Left ventricle myocardium inferior (tissue), 1 donor: ENCODE results near the gene L3MBTL4. TPM values are rescaled to one million over a fixed set of nuclear protein-coding genes. Genes with fewer than 3 reads are reported as not detected.

ENCODE experiments used
- DNase-seq: peaks from one replicate; pipeline ENCODE4 v3.0.0-alpha.2; 2020
- H3K27ac ChIP-seq: fragments of 200-600 bp; replicated peaks from 2 replicates; pipeline ENCODE4 v1.8.0; 2021
- H3K27me3 ChIP-seq: fragments of 200-600 bp; 2 replicates; pipeline ENCODE4 v1.8.0; 2021; ENCODE audit warnings: low read depth
- H3K36me3 ChIP-seq: fragments of 200-600 bp; 2 replicates; pipeline ENCODE4 v1.8.0; 2021
- H3K4me1 ChIP-seq: fragments of 200-600 bp; 2 replicates; pipeline ENCODE4 v1.8.0; 2021
- H3K4me3 ChIP-seq: fragments of 200-600 bp; 2 replicates; pipeline ENCODE4 v1.8.0; 2021; ENCODE audit warnings: mild to moderate bottlenecking, moderate library complexity
- H3K9me3 ChIP-seq: fragments of 200-600 bp; replicated peaks from 2 replicates; pipeline ENCODE4 v1.8.0; 2021
- CTCF ChIP-seq: fragments of 200-600 bp; IDR thresholded peaks from 2 replicates; pipeline ENCODE4 v1.8.0; 2021; ENCODE audit warnings: antibody characterized with exemption, mild to moderate bottlenecking, borderline replicate concordance
- intact Hi-C: fragments of 100-400 bp; cut with micrococcal nuclease; formaldehyde crosslinking; loops from one replicate; pipeline ENCODE4 v1.11.0; 2022
- total RNA-seq: library from RNA; stranded (reverse); fragmentation: NEBNext Ultra II Directional; extraction: Animal tissue kit (Norgen Biotek cat#: 25700); gene quantifications from one replicate; pipeline ENCODE4 v1.2.1, GENCODE V29; 2021
- donor health status: DM: no; HTN: yes; CAD: no; lungs with severe emphysema.

The L3MBTL4 gene
- total RNA-seq, 1 donor from 2014 or later: 3.5 TPM

DNA sequence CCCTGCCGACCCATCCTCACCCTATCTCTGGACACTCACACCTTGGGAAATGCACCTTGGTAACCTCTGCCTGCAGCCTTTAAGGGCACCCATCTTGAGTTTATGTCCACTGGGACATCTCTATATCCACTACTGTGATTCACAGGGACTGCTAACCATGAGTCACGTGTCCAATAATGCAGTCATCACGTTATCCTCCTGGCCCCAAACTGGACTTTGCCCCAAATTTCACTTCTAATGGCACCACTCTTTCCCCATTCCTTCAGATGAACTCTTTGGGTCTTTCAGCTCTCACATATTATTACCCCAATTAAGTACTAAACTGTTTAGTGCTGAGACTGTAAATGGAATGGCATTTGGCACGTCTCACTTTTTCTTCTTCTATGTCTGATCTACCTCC is 448.2 kb downstream of the L3MBTL4 start:
- H3K4me1 ChIP-seq: peaks cover 12% of the 10 kb centered on the region
- DNase-seq: no peak
- H3K27me3 ChIP-seq: peaks cover 12% of the 10 kb centered on the region
- H3K36me3 ChIP-seq: no peaks in the 10 kb centered on the region
- TF ChIP-seq CTCF: no peak
- intact Hi-C loops: no loop called here
- no peak overlapping the region for H3K27ac ChIP-seq
- H3K9me3 ChIP-seq: no peaks in the 10 kb centered on the region
- no peak overlapping the region for H3K4me3 ChIP-seq

- TF ChIP-seq CTCF: no peak
- Histone ChIP-seq H3K4me1 (peaks cover 6% of the 10 kb centered on the region), H3K27me3 (peaks cover 11% of the 10 kb centered on the region), H3K9me3 (no peaks in the 10 kb centered on the region), H3K36me3 (no peaks in the 10 kb centered on the region), H3K27ac (no peak overlapping the region), H3K4me3 (no peak overlapping the region)
- intact Hi-C loops: no loop called here
- no peak for DNase-seq
Observed at GRCh38 chr18:5964996-5965395, 449.7 kb downstream of the L3MBTL4 start.

DNA sequence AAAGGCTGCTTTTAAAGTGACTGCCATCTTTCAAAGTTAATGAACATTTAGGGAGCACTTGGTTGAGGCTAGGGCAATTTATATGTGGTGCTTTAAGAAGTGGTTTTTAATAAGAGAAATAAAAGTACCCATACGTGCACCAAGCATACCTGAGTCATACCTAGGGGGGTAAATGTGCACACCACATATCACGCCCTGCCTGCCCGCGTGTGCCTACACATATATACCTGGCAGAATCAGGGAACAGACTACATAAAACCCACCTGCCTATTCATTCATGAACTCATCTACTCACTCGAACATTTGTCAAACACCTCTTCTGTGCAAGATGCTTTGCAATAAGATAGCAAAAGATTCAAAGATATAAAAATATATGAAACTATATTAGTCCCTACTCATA is 450.1 kb downstream of the L3MBTL4 start:
- DNase-seq: no peak
- intact Hi-C loops: no loop called here

DNA sequence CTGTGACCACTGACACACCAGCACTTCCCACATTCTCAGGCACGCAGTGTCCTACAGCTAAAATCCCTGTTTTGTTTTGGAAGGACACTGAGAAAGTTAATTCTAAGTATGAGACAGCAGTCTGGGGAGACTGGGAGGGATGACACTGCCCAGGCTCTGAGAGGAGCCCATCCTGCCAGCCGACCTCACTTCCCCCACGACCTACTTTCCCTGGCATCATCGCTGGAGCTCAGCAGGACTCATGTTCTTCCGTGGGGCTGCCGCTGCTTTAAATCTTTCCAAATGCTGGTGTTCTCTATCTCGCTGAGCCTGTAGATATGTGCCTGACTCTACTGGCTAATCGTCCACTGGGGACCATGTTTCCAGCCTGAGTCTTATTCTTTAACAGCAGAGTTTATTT is 450.6 kb downstream of the L3MBTL4 start:
- TF ChIP-seq CTCF: no peak
- peaks cover 2% of the 10 kb centered on the region for H3K27me3 ChIP-seq
- peaks cover 6% of the 10 kb centered on the region for H3K4me1 ChIP-seq
- no peak overlapping the region for H3K27ac ChIP-seq
- no peak overlapping the region for H3K4me3 ChIP-seq
- intact Hi-C loops: no loop called here
- DNase-seq: no peak
- no peaks in the 10 kb centered on the region for H3K36me3 ChIP-seq
- no peaks in the 10 kb centered on the region for H3K9me3 ChIP-seq

More for the DNA sequence above, 450.1 kb downstream of the L3MBTL4 start:
- Histone ChIP-seq H3K27me3 (peaks cover 7% of the 10 kb centered on the region), H3K4me1 (peaks cover 6% of the 10 kb centered on the region), H3K9me3 (no peaks in the 10 kb centered on the region), H3K4me3 (no peak overlapping the region), H3K27ac (no peak overlapping the region), H3K36me3 (no peaks in the 10 kb centered on the region)
- TF ChIP-seq CTCF: no peak

DNA sequence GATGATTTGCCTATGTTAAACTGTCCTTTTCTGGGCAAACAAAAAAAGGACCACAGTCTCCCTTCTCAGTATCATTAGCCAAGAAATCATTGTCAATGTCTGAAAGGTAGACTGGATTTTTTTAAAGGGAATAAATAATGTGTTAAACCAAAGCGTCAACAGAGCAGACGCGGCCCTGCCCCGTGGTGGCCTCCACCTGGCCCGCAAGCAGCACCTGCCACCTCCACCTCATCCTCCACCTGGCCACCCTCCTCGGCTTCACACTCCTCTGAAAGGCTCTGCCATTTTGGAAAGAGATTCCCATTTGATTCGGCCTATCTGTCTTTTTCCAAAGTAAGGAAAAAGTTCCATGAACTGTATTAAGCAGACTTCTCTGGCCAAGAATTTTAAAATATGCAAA is 451.4 kb downstream of the L3MBTL4 start:
- Histone ChIP-seq H3K4me3 (no peak overlapping the region), H3K27ac (no peak overlapping the region)
- intact Hi-C loops: no loop called here

More for the DNA sequence above, 451.4 kb downstream of the L3MBTL4 start:
- DNase-seq: no peak
- H3K4me1 ChIP-seq: peaks cover 6% of the 10 kb centered on the region
- H3K9me3 ChIP-seq: no peaks in the 10 kb centered on the region
- TF ChIP-seq CTCF: no peak
- H3K27me3 ChIP-seq: no peaks in the 10 kb centered on the region
- no peaks in the 10 kb centered on the region for H3K36me3 ChIP-seq
